ENCODE data around the gene TTC32.
"Not testable (repeated sequence)": the region's sequence is repeated elsewhere in the genome, so short reads cannot be mapped to it uniquely, and the experiment has no call there.

TTC32 gene

DNA sequence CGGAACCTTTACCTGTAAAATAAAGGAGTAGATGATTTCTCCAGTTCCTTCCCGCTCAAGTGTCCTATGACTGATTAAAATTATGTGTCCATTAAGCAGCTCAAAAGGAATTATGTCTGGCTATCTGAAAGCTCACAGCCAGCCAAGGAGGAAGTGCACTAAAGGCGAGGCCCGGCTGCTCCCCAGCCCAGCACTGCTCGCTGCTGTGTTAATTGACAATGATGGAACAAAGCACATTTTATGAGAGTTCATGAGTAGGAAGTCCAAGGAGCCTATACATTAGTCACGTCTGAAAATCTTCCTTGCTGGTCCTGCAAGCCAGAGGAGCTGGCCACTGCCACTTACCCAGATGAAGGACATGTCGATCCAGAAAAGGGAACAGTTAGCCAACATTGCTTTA, 14.3 kb downstream of the TTC32 start:
- DNase-seq (ENCODE audit: low spot score in 2 of 2) (no peak), ATAC-seq (no peak)
- H3K27ac Mint-ChIP-seq = no peak overlapping the region
- H3K36me3 Mint-ChIP-seq = no peaks in the 10 kb centered on the region
- H3K4me3 Mint-ChIP-seq = no peak overlapping the region
- peaks cover 14% of the 10 kb centered on the region for H3K4me1 Mint-ChIP-seq
- H3K9me3 Mint-ChIP-seq = no peaks in the 10 kb centered on the region

DNA sequence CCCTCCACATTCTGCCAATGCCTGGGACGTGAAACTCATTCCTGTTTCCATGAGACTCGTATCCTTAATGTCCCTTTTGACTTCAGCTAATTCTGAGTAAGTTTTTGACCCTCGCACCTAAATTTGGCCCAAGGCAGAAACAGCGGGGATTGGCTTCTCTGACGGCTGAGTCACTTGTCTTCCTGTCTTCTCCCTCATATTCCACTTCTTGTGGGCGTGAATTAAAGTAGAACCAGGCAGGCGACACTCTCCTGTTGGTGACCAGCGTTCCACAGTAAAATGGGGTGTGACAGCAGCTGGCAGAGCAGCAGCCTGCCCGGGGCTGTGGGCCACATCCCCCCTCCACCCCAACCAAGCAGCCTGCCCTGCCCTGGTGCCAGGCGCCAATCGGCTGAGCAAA, 15.5 kb downstream of the TTC32 start:
- Mint-ChIP-seq H3K9me3 (no peaks in the 10 kb centered on the region), H3K4me1 (peaks cover 7% of the 10 kb centered on the region), H3K36me3 (no peaks in the 10 kb centered on the region), H3K4me3 (no peak overlapping the region), H3K27ac (no peak overlapping the region)
- peak in 1 of 2 donors; percentile 28 for DNase-seq (ENCODE audit: low spot score in 2 of 2)
- ATAC-seq = no peak

DNA sequence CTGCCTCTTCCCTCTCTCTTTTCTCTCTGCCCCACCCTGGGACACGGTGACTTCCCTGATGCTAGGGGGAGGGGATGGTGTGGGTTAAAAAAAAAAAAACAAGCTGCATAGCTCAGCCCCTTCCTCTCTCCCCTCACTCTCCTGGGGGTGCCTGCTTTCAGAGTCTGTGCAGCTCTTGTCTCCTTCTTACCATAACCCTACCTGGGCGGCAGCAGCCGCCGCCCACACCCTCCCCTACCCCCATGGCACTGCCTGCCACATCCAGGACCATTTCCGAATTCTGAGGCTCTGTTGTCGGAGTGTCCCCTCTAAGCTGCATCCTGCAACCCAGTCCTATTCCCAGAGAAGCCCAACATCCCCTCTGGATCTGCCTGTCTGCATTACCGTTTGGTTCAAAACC, 16.0 kb downstream of the TTC32 start:
- H3K4me3 Mint-ChIP-seq = no peak overlapping the region
- no peak for ATAC-seq
- H3K9me3 Mint-ChIP-seq = no peaks in the 10 kb centered on the region
- DNase-seq (ENCODE audit: low spot score in 2 of 2) = peak in 1 of 2 donors; percentile 37
- peaks cover 7% of the 10 kb centered on the region for H3K4me1 Mint-ChIP-seq
- H3K27ac Mint-ChIP-seq = peak overlapping the region; percentile 1
- H3K36me3 Mint-ChIP-seq = no peaks in the 10 kb centered on the region

DNA sequence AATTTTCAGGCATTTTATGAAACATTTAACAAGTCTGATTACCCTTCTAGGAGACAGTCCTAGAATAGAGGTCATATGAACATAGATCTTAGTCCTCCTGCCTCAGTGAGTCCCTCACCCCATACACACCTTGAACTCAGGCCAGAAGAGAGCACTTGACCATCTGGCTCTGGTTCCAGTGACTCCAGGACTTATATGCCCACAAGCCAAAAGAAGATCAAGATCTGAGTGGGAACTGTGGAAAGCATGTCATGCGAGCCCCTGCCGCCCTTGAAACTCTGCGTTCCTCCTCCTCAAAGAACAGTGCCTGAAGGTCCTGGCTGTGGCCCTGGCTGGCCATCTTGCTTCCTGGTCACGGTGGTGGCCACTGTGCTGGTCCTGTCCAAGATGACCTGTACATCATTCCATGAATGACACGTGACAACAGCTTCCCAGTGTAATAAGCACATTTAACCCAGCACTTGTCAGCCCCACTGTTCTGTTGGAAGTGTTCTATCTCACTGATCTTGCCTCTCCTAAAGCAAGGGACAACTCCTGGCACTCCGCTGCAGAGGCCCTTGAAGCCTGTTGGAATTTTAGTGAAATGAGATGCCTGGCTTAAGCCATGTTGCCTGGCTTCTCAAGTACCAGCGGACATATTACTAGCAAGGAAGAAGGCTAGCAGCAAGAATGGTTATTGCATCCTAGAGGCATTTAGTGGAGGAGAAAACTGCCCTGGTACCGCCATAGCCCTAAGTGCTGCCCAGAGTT, 17.6 kb downstream of the TTC32 start:
- Mint-ChIP-seq H3K36me3 (no peaks in the 10 kb centered on the region), H3K27ac (no peak overlapping the region), H3K4me1 (no peaks in the 10 kb centered on the region), H3K9me3 (no peaks in the 10 kb centered on the region), H3K4me3 (no peak overlapping the region)
- DNase-seq (ENCODE audit: low spot score in 2 of 2) (peak in 1 of 2 donors; percentile 38), ATAC-seq (no peak)

DNA sequence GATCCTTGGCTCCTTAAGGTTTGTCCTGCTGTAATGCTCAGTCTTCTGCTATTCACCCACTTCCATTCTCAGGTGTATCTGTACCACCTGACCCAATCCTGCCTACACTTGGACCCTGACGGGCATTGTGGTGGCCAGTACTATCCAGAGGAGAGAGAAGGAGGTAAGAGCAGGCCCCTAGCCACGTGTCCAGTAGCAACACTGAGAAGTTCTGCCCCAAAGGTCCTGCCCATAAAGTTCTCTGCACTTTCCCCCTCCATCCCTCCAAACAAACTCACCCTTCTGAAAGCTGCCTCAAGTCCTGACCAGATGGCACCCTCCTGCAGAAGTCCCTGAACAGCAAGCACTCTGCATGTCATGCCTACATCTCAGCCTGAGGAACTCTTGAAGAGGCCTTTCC, 18.3 kb downstream of the TTC32 start:
- ATAC-seq = no peak
- no peak overlapping the region for H3K27ac Mint-ChIP-seq
- H3K4me1 Mint-ChIP-seq = no peaks in the 10 kb centered on the region
- DNase-seq (ENCODE audit: low spot score in 2 of 2) = peak in 1 of 2 donors; percentile 4
- no peaks in the 10 kb centered on the region for H3K36me3 Mint-ChIP-seq
- no peaks in the 10 kb centered on the region for H3K9me3 Mint-ChIP-seq
- H3K4me3 Mint-ChIP-seq = no peak overlapping the region

DNA sequence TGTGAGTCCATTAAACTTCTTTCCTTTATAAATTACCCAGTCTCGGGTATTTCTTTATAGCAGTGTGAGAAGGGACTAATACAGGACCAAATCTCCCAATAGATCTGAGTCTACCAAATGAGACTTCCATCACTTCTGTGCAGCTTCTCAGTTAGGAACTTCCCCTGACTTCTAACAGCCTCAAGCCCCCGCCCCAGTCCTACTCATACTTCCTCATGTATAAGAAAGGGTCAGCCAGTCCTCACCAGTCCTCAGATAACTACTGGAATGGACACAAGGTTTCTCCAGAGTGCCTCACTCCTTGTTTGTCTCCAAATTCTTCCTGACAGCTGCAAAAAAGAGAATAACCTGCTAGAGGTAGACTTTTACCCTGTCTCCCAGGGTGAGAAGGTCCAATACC, 19.5 kb downstream of the TTC32 start:
- Mint-ChIP-seq H3K4me3 (no peak overlapping the region), H3K27ac (peak overlapping the region; percentile 45), H3K36me3 (no peaks in the 10 kb centered on the region), H3K9me3 (no peaks in the 10 kb centered on the region), H3K4me1 (no peaks in the 10 kb centered on the region)
- DNase-seq (ENCODE audit: low spot score in 2 of 2) (no peak), ATAC-seq (no peak)

DNA sequence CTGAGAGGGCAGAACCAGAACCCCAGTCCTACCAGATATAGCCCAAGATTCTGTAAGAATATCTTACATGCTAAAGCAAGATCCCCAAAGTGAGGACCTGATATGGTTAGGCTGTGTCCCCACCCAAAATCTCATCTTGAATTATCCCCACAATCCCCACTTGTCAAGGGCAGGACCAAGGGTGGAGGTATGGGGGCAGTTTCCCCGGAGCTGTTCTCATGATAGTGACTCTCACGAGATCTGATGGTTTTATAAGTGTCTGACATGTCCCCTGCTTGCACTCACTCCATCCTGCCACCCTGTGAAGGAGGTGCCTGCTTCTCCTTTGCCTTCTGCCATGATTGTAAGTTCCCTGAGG, 19.9 kb downstream of the TTC32 start:
- peak in 1 of 2 donors; percentile 22 for DNase-seq (ENCODE audit: low spot score in 2 of 2)
- Mint-ChIP-seq H3K4me3 (no peak overlapping the region), H3K36me3 (no peaks in the 10 kb centered on the region), H3K27ac (peak overlapping the region; percentile 45), H3K4me1 (no peaks in the 10 kb centered on the region), H3K9me3 (no peaks in the 10 kb centered on the region)
- no peak for ATAC-seq

DNA sequence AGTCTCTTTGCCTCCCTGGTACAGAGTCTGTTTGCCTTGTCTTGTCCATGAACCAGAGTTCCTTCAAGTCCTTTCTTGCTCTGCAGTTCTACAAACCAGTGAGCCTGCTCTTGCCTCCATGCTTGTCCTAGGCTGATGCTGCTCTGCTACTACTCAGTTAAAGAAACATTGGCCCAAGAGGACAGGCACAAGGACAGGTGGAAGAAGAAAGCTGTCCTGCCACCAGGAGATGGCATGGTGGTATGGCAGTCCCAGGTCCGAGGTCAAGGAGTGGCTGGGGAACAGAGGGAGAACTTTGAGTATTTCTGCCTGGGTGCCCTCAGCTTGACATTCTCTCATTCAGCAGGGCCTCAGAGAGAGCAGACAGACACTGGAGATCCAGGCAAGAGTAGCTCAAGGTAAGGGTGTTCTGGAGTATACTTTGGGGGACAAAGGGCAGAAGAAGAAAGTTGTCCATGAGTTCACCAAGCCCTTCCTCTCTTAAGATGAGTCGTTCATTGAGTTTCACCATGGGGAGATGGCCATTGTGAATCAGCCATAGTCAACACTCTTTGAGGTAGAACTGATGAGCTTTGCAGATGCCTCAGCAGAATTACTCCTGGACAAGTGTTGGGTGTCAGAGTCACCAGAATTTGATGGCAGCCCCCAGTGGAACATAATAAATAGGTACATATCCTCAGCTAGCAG, 20.4 kb downstream of the TTC32 start:
- no peaks in the 10 kb centered on the region for H3K36me3 Mint-ChIP-seq

DNA sequence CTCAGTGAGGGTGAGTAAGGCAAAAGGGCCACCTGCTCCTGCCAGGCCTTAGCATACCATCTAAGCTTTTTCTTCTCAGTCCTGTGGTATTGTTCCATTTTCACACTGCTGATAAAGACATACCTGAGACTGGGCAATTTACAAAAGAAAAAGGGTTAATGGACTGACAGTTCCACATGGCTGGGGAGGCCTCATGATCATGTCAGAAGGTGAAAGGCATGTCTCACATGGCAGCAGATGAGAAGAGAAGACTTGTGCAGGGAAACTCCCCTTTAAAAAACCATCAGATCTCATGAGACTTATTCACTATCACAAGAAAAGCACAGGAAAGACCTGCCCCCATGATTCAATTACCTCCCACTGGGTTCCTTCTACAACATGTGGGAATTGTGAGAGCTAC, 21.6 kb downstream of the TTC32 start:
- DNase-seq (ENCODE audit: low spot score in 2 of 2); H3K9me3 Mint-ChIP-seq; H3K4me3 Mint-ChIP-seq; H3K36me3 Mint-ChIP-seq; H3K27ac Mint-ChIP-seq; ATAC-seq; H3K4me1 Mint-ChIP-seq: not testable (repeated sequence)

More for the DNA sequence above, 20.4 kb downstream of the TTC32 start:
- no peak overlapping the region for H3K27ac Mint-ChIP-seq
- no peaks in the 10 kb centered on the region for H3K9me3 Mint-ChIP-seq
- no peak overlapping the region for H3K4me3 Mint-ChIP-seq
- H3K4me1 Mint-ChIP-seq = no peaks in the 10 kb centered on the region
- peak in 1 of 2 donors; percentile 26 for DNase-seq (ENCODE audit: low spot score in 2 of 2)
- peak; percentile 54 for ATAC-seq

DNA sequence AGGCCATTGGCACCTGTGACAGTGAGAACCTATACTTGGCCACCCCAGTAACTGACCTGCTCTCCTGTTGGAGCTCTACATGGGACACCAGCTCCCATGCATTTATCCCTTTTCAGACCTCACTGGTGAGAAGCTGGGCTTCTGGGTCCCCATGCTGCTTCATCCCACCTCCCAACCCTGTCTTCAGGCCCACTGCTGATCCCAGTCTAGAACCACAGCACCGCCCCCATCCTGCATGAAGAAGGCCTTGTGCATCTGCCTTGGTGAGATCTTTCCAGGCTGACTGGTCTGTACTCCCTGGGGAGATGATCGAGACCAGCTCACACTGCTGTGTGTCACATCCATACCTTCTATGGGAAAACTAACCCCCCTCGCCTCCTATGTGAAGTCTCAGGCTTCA, 22.7 kb downstream of the TTC32 start:
- H3K4me1 Mint-ChIP-seq = no peaks in the 10 kb centered on the region
- no peaks in the 10 kb centered on the region for H3K36me3 Mint-ChIP-seq
- no peak overlapping the region for H3K4me3 Mint-ChIP-seq
- ATAC-seq = no peak
- no peaks in the 10 kb centered on the region for H3K9me3 Mint-ChIP-seq
- peak overlapping the region; percentile 5 for H3K27ac Mint-ChIP-seq
- no peak for DNase-seq (ENCODE audit: low spot score in 2 of 2)

DNA sequence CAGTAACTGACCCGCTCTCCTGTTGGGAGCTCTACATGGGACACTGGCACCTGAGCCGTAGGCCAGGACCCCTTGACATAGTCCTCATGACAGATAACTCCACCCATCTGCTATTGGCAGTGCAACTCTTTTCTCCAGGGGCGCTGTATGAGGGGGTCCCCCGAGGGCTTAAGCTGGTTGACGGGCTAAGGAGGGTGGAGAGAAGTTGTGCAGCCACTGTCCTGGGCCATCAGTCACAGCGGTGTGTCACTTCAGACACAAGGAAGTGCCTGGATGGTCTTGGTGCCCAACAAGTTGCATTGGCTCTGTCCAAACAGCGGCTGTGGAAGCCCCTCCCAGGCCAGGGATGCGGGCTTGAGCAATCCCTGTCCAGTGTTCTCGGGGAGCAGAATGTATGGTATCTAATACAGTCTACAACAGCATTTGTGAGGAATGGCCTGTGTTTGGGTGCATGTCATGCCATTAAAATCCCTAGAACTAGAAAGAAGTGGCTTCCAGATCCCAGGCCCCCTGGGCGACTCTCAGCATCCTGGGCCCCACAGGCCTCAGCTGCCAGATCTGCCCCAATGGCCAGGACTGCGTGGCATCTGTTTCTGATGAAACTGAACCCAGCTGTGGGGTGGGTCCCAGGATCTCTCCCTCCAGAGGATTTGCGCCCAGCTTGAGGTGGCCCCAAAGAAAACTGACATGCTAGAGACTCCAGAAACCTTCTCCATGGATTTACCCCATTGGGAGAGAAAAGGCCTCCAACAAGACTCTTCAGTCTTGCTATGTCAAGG, 23.3 kb downstream of the TTC32 start:
- no peak for DNase-seq (ENCODE audit: low spot score in 2 of 2)
- no peaks in the 10 kb centered on the region for H3K4me1 Mint-ChIP-seq
- no peak overlapping the region for H3K4me3 Mint-ChIP-seq
- no peak for ATAC-seq
- no peaks in the 10 kb centered on the region for H3K36me3 Mint-ChIP-seq
- H3K9me3 Mint-ChIP-seq = no peaks in the 10 kb centered on the region
- no peak overlapping the region for H3K27ac Mint-ChIP-seq

DNA sequence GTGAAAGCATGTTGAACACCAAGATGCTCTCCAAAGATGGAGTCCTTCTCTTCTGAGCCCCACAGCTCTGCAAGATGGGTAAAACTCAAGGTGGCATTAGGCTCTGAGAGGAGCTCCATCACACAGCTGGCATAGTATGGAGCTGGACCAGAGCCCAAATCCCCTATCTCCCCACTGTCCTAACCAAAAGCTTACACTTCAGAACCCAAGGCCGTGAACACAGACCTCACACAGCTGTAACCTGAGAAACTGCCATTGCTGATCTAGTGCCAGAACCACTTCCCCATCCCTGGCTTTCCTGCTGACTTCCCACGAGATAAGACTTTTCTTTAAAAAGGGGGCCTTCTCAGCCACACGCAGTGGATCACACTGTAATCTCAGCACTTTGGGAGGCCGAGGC, 25.0 kb downstream of the TTC32 start:
- peaks cover 7% of the 10 kb centered on the region for H3K4me1 Mint-ChIP-seq
- DNase-seq (ENCODE audit: low spot score in 2 of 2) = no peak
- H3K36me3 Mint-ChIP-seq = no peaks in the 10 kb centered on the region
- no peak overlapping the region for H3K4me3 Mint-ChIP-seq
- no peak overlapping the region for H3K27ac Mint-ChIP-seq
- no peak for ATAC-seq
- H3K9me3 Mint-ChIP-seq = no peaks in the 10 kb centered on the region

DNA sequence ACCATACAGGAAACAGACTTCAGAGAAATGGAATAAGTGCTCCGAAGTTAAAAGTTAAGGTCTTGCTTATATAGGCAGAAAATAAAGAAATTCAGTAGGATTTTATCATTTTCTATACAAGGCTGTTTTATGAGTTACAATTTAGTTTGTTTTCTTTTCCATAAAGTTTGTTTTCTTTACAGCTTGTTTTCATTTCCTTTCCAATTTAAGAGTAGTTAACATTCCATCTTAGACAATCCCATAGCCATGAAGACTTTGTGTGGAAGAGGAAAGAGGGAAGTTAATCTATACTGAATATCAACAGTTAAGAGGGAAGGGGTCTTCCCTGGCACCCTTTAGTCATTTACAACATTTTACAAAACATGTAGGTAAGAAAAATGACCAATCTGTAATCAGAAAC, 26.5 kb downstream of the TTC32 start:
- H3K27ac Mint-ChIP-seq = no peak overlapping the region
- peaks cover 5% of the 10 kb centered on the region for H3K36me3 Mint-ChIP-seq
- ATAC-seq = no peak
- no peak for DNase-seq (ENCODE audit: low spot score in 2 of 2)
- H3K4me3 Mint-ChIP-seq = no peak overlapping the region
- peaks cover 8% of the 10 kb centered on the region for H3K4me1 Mint-ChIP-seq
- H3K9me3 Mint-ChIP-seq = no peaks in the 10 kb centered on the region

DNA sequence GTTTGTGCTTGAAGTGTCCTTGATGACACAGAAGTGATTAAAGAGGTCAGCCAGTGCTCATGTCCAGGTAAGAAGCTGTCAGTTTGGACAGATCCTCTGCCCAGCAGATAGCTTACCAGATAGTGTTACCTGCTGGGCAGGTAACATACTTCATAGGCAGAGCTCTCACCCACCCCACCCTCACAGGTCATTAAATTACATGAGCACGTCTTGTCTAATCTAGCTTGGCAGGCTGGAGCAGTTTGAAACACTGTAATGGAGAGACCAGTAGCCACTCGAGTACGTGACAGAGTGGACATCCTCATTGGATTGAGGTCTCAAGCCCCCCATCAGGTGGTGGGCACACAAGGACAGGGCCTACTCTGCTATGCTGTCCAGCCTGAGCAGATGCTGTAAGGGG, 27.1 kb downstream of the TTC32 start:
- peaks cover 12% of the 10 kb centered on the region for H3K4me1 Mint-ChIP-seq
- no peaks in the 10 kb centered on the region for H3K9me3 Mint-ChIP-seq
- ATAC-seq = no peak
- H3K4me3 Mint-ChIP-seq = no peak overlapping the region
- H3K36me3 Mint-ChIP-seq = peaks cover 5% of the 10 kb centered on the region
- no peak overlapping the region for H3K27ac Mint-ChIP-seq
- DNase-seq (ENCODE audit: low spot score in 2 of 2) = no peak

DNA sequence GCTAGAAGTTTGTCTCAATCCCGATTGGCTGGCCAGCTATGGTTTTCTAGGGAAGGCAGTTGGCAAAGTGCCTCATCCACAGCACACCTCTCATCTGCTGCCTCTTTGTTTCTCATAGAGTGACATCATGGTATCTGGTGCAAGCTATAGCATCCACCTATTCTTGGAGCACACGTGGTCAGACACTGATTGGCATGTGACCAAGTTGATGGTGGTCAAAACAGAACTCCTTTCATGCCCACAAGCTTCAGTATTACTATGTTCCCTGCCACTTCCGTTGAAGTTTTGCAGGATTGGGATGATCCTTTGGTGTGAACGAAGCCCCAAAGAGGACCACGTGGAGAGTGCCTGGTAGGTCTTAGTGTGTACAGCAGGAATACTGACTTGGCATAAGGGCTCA, 28.8 kb downstream of the TTC32 start:
- DNase-seq (ENCODE audit: low spot score in 2 of 2) (no peak), ATAC-seq (no peak)
- H3K27ac Mint-ChIP-seq = no peak overlapping the region
- H3K4me1 Mint-ChIP-seq = peaks cover 23% of the 10 kb centered on the region
- no peak overlapping the region for H3K4me3 Mint-ChIP-seq
- no peaks in the 10 kb centered on the region for H3K9me3 Mint-ChIP-seq
- H3K36me3 Mint-ChIP-seq = peaks cover 5% of the 10 kb centered on the region

DNA sequence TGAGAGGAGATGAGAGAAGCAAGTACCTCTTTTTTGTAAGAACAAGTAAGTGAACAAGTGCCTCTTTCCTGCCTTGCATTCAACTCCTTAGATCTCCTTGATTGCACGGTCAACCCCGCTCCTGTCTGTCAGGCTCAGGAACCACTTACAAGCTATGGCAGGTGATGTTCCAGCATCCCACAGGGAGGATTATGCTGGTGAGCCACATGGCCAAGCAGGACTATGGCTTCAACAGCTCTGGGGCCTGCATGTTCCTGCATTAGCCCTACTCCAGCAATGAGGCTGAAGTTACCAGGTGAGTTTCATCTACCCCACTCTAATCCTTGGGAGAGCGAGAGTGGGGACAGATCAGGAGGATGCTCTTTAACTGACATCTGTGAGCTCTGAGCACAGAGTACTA, 29.5 kb downstream of the TTC32 start:
- peaks cover 5% of the 10 kb centered on the region for H3K36me3 Mint-ChIP-seq
- peaks cover 23% of the 10 kb centered on the region for H3K4me1 Mint-ChIP-seq
- no peak overlapping the region for H3K4me3 Mint-ChIP-seq
- peak overlapping the region; percentile 23 for H3K27ac Mint-ChIP-seq
- DNase-seq (ENCODE audit: low spot score in 2 of 2) (no peak), ATAC-seq (no peak)
- no peaks in the 10 kb centered on the region for H3K9me3 Mint-ChIP-seq
